HCT116 (cell line): ENCODE results near the gene DUOXA1. TPM values are rescaled to one million over a fixed set of nuclear protein-coding genes. Genes with fewer than 3 reads are reported as not detected.

Source experiments
- ATAC-seq: fragments of 200-7000 bp; cut with Tn5 transposase; 2 replicates; pipeline ENCODE4 v1.9.1; 2020; ENCODE audit warnings: mild to moderate bottlenecking, moderate library complexity
- BruUV-seq: library from RNA; stranded (reverse); fragments of 400-500 nt; replicated peaks from 2 replicates; lab custom pipeline; 2021; lab: Mats Ljungman, UMichigan
- CTCF ChIA-PET: fragments of 300-600 bp; sonication (Branson Sonifier 250); formaldehyde crosslinking; loops from one replicate; lab custom pipeline; 2021; ENCODE audit warnings: antibody characterized with exemption; lab: Charles Lee
- POLR2A ChIA-PET: fragments of 300-600, 350-600 bp; sonication (Branson Sonifier 250); formaldehyde crosslinking; loops from one replicate; lab custom pipeline; 2021; ENCODE audit warnings: antibody characterized with exemption; lab: Charles Lee
- RAD21 ChIA-PET, 2 experiments: fragments of 300-600 bp; sonication (Branson Sonifier 250); formaldehyde crosslinking; loops; one replicate each; lab custom pipeline; 2023; ENCODE audit warnings: low total read pairs in 2 of 2; ENCODE audit not compliant: uncharacterized antibody in 2 of 2, unreplicated experiment in 2 of 2, low non-redundant PET in 1 of 2; lab: Charles Lee
- DNase-seq: peaks from one replicate; pipeline ENCODE4 v3.0.0-alpha.2; 2010; ENCODE audit warnings: low read depth, low spot score
- H2AFZ ChIP-seq: fragments of 200-600 bp; shearing (Covaris generic), sonication (generic); 2 replicates; pipeline ENCODE4 v1.6.1; 2017; ENCODE audit warnings: low read depth, mixed run types, mixed read lengths, antibody characterized with exemption, low read length; ENCODE audit not compliant: poor library complexity, severe bottlenecking
- H3K27ac ChIP-seq: 2 replicates; pipeline ENCODE4 v1.5.1; 2012; ENCODE audit warnings: low read depth, low read length
- H3K27me3 ChIP-seq: fragments of 200-600 bp; sonication (generic); 2 replicates; pipeline ENCODE4 v1.6.1; 2016; ENCODE audit warnings: mixed run types, low read length, mixed read lengths; ENCODE audit not compliant: insufficient read depth
- H3K36me3 ChIP-seq, 2 experiments: fragments of 200-500 bp in 1 of 2; fragments of 200-600 bp in 1 of 2; sonication (Bioruptor generic) in 1 of 2; sonication (generic) in 1 of 2; 2 replicates each; pipeline versions ENCODE4 v1.5.1 to v1.6.1; 2014 to 2016; ENCODE audit warnings: low read length in 2 of 2, inconsistent platforms in 1 of 2, mixed read lengths in 1 of 2, mixed run types in 1 of 2; ENCODE audit not compliant: insufficient read depth in 2 of 2, control insufficient read depth in 1 of 2
- H3K4me1 ChIP-seq, 2 experiments: fragments of 200-600 bp in 1 of 2; sonication (generic) in 1 of 2; 2 replicates each; pipeline versions ENCODE4 v1.5.1 to v1.6.1; 2012 to 2017; ENCODE audit warnings: low read length in 2 of 2, inconsistent platforms in 1 of 2, mild to moderate bottlenecking in 1 of 2, mixed read lengths in 1 of 2, mixed run types in 1 of 2, moderate library complexity in 1 of 2; ENCODE audit not compliant: insufficient read depth in 2 of 2, control insufficient read depth in 1 of 2
- H3K4me2 ChIP-seq: fragments of 200-600 bp; sonication (generic); 2 replicates; pipeline ENCODE4 v1.6.1; 2017; ENCODE audit warnings: mixed run types, low read length, mixed read lengths
- H3K4me3 ChIP-seq, 2 experiments: fragments of 200-600 bp in 1 of 2; sonication (generic) in 1 of 2; replicated peaks in 1 of 2; 2 replicates each; pipeline ENCODE4 v1.5.1; 2011 to 2016; ENCODE audit warnings: low read length in 2 of 2, control low read depth in 1 of 2, low read depth in 1 of 2, mild to moderate bottlenecking in 1 of 2, mixed read lengths in 1 of 2, mixed run types in 1 of 2
- H3K79me2 ChIP-seq: fragments of 200-600 bp; sonication (generic); 2 replicates; pipeline ENCODE4 v1.6.1; 2017; ENCODE audit warnings: mild to moderate bottlenecking, mixed run types, low read length, moderate library complexity, mixed read lengths; ENCODE audit not compliant: insufficient read depth
- H3K9ac ChIP-seq: fragments of 200-600 bp; sonication (generic); 2 replicates; pipeline ENCODE4 v1.6.1; 2016; ENCODE audit warnings: low read length, mixed read lengths
- H3K9me2 ChIP-seq: fragments of 200-600 bp; sonication (generic), shearing (Covaris generic); 2 replicates; pipeline ENCODE4 v1.6.1; 2017; ENCODE audit warnings: mixed run types, mild to moderate bottlenecking, moderate library complexity; ENCODE audit not compliant: insufficient read depth
- H3K9me3 ChIP-seq, 2 experiments: fragments of 200-500 bp in 1 of 2; fragments of 200-600 bp in 1 of 2; sonication (Bioruptor generic) in 1 of 2; sonication (generic) in 1 of 2; 2 replicates each; pipeline ENCODE4 v1.6.1; 2014 to 2017; ENCODE audit warnings: low read length in 2 of 2, mixed read lengths in 2 of 2, inconsistent platforms in 1 of 2, low read depth in 1 of 2, mild to moderate bottlenecking in 1 of 2, mixed run types in 1 of 2, moderate library complexity in 1 of 2; ENCODE audit not compliant: control insufficient read depth in 1 of 2, insufficient read depth in 1 of 2
- H4K20me1 ChIP-seq: fragments of 200-600 bp; sonication (generic), shearing (Covaris generic); 2 replicates; pipeline ENCODE4 v1.6.1; 2017; ENCODE audit warnings: mixed run types, mild to moderate bottlenecking, moderate library complexity; ENCODE audit not compliant: insufficient read depth
- CBX3 ChIP-seq: IDR thresholded peaks from 2 replicates; pipeline ENCODE4 v1.6.1; 2012; ENCODE audit warnings: low read depth
- CEBPB ChIP-seq: IDR thresholded peaks from 2 replicates; pipeline ENCODE4 v1.6.1; 2012; ENCODE audit warnings: low read depth
- EGR1 ChIP-seq: IDR thresholded peaks from 2 replicates; pipeline ENCODE4 v1.6.1; 2012; ENCODE audit warnings: low read depth
- ELF1 ChIP-seq: IDR thresholded peaks from 2 replicates; pipeline ENCODE4 v1.6.1; 2012; ENCODE audit warnings: low read depth, borderline replicate concordance
- FOSL1 ChIP-seq: IDR thresholded peaks from 2 replicates; pipeline ENCODE4 v1.6.1; 2012; ENCODE audit warnings: low read depth
- JUND ChIP-seq: IDR thresholded peaks from 2 replicates; pipeline ENCODE4 v1.6.1; 2012
- MAX ChIP-seq: IDR thresholded peaks from 2 replicates; pipeline ENCODE4 v1.6.1; 2012
- POLR2AphosphoS5 ChIP-seq: IDR thresholded peaks from 2 replicates; pipeline ENCODE4 v1.6.1; 2011; ENCODE audit warnings: mild to moderate bottlenecking, low read depth, low read length, moderate library complexity
- RAD21 ChIP-seq: IDR thresholded peaks from 2 replicates; pipeline ENCODE4 v1.6.1; 2012; ENCODE audit warnings: low read depth, mild to moderate bottlenecking
- SIN3A ChIP-seq: IDR thresholded peaks from 2 replicates; pipeline ENCODE4 v1.6.1; 2012; ENCODE audit warnings: low read depth
- SP1 ChIP-seq: IDR thresholded peaks from 2 replicates; pipeline ENCODE4 v1.6.1; 2012; ENCODE audit warnings: low read depth
- SRF ChIP-seq: IDR thresholded peaks from 2 replicates; pipeline ENCODE4 v1.6.1; 2012; ENCODE audit warnings: low read depth
- TCF7L2 ChIP-seq: IDR thresholded peaks from 2 replicates; pipeline ENCODE4 v1.7.0; 2011; ENCODE audit warnings: borderline replicate concordance, inconsistent platforms; ENCODE audit not compliant: insufficient read depth, insufficient read length; ENCODE audit errors: extremely low read depth
- YY1 ChIP-seq: IDR thresholded peaks from 2 replicates; pipeline ENCODE4 v1.6.1; 2011; ENCODE audit warnings: low read length, low read depth, moderate library complexity, mild to moderate bottlenecking; ENCODE audit not compliant: insufficient replicate concordance; ENCODE audit errors: extremely low read depth
- ZFX ChIP-seq: fragments of 450-650 bp; IDR thresholded peaks from 2 replicates; pipeline ENCODE4 v1.6.1; 2017
- intact Hi-C: fragments of 100-400 bp; cut with micrococcal nuclease; formaldehyde crosslinking; loops from 2 replicates; pipeline ENCODE4 v1.10.0; 2022
- total RNA-seq: library from RNA; stranded (reverse); gene quantifications from one replicate; pipeline ENCODE4 v1.2.1, GENCODE V29; 2021; ENCODE audit not compliant: unreplicated experiment
- TF ChIP-seq, protein P1 (sequence below): IDR thresholded peaks from 2 replicates; pipeline ENCODE4 v1.6.1; 2012
- TF ChIP-seq, protein P2 (sequence below), 3 experiments: fragments of 200-600 bp in 1 of 3; sonication (generic) in 1 of 3; IDR thresholded peaks in 2 of 3; conservative IDR thresholded peaks in 1 of 3; 2 replicates each; pipeline ENCODE4 v1.5.1; 2012 to 2017; ENCODE audit warnings: low read depth in 2 of 3, low read length in 2 of 3, antibody characterized with exemption in 1 of 3, borderline replicate concordance in 1 of 3, control low read depth in 1 of 3, mild to moderate bottlenecking in 1 of 3, mixed read lengths in 1 of 3, mixed run types in 1 of 3, moderate library complexity in 1 of 3; ENCODE audit not compliant: insufficient read depth in 1 of 3

The DUOXA1 gene
- total RNA-seq, 1 experiment from 2014 or later = 2.3 TPM

GRCh38 chr15:45113380-45113990, 16.2 kb downstream of the DUOXA1 start (continued):
- TF ChIP-seq POLR2AphosphoS5 (no peak), CBX3 (no peak), SP1 (no peak)

DNA sequence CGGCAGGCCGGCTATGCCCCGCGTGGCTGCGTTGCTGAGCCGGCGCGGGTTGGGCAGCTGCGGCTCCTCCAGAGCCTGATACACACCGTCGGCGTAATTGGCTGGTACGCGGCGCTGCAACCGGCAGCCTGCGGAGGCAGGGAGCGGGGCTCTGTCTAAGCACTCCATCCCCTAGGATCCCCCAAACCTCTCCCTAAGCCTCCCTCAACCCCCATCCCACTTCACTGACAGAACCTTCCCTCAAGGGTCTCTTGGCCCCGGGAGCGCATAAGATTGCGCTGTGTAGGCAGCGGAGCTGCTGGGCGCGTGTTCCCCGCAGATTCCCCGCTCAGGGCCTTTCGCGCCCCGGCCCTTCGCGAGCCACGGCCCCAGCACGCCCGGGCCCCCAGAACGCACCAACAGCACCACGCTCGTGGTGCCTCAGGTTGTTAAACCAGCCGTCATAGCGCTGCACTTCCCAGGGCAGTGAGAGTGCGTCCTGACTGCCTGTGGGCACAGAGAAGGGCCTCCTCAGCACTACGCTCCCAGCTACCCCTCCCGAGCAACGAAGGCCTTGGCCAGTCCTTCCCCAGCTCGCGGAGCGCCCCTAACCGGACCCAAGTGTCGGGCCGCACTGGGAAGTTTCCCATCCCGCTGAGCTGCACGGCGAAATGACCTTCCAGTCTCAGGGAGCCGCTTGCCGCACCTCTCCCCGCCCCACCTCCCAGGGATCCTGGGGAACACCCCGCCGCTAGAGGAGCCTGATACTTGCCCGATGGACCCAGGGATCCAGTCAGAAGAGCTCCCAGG, 16.9 kb downstream of the DUOXA1 start:
- intact Hi-C loops = no loop called here
- H3K36me3 ChIP-seq = no peaks in the 10 kb centered on the region
- H2AFZ ChIP-seq = no peak overlapping the region
- no peaks in the 10 kb centered on the region for H3K9me2 ChIP-seq
- H4K20me1 ChIP-seq = no peaks in the 10 kb centered on the region
- H3K4me1 ChIP-seq = peaks cover 0 to 2% of the 10 kb centered on the region in 2 experiments; a peak in 2 of 4 replicates
- no peak overlapping the region for H3K4me3 ChIP-seq
- no peak overlapping the region for H3K4me2 ChIP-seq
- ChIA-PET RAD21 (no interaction called here), CTCF (interaction anchor here (0.7 kb wide), 1 partner anchor 14 kb away, joined by 4 read pairs; no protein-coding TSS in a partner anchor), POLR2A (no interaction called here)
- no peak overlapping the region for H3K9ac ChIP-seq
- no peak for DNase-seq
- ATAC-seq = no peak
- H3K27ac ChIP-seq = no peak overlapping the region
- no peaks in the 10 kb centered on the region for H3K9me3 ChIP-seq
- no peaks in the 10 kb centered on the region for H3K79me2 ChIP-seq
- TF ChIP-seq ZFX (no peak), SIN3A (no peak), TCF7L2 (no peak), ELF1 (no peak), SRF (no peak), CBX3 (no peak), CEBPB (no peak), POLR2AphosphoS5 (no peak), YY1 (no peak), FOSL1 (no peak), MAX (no peak), EGR1 (no peak), SP1 (no peak), RAD21 (no peak), JUND (no peak)
- TF ChIP-seq, protein P1, sequence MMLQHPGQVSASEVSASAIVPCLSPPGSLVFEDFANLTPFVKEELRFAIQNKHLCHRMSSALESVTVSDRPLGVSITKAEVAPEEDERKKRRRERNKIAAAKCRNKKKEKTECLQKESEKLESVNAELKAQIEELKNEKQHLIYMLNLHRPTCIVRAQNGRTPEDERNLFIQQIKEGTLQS = no peak
- TF ChIP-seq, protein P2, sequence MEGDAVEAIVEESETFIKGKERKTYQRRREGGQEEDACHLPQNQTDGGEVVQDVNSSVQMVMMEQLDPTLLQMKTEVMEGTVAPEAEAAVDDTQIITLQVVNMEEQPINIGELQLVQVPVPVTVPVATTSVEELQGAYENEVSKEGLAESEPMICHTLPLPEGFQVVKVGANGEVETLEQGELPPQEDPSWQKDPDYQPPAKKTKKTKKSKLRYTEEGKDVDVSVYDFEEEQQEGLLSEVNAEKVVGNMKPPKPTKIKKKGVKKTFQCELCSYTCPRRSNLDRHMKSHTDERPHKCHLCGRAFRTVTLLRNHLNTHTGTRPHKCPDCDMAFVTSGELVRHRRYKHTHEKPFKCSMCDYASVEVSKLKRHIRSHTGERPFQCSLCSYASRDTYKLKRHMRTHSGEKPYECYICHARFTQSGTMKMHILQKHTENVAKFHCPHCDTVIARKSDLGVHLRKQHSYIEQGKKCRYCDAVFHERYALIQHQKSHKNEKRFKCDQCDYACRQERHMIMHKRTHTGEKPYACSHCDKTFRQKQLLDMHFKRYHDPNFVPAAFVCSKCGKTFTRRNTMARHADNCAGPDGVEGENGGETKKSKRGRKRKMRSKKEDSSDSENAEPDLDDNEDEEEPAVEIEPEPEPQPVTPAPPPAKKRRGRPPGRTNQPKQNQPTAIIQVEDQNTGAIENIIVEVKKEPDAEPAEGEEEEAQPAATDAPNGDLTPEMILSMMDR (IDR thresholded peaks at IDR 0.05 in 2 of 3, conservative IDR thresholded peaks at IDR 0.05 in 1 of 3; ENCODE audit: borderline replicate concordance in 1 of 3, insufficient read depth in 1 of 3, low read depth in 2 of 3, low read length in 2 of 3) = no peak
- H3K27me3 ChIP-seq = no peaks in the 10 kb centered on the region
- no TSS peak for BruUV-seq
